Thoracic aorta (tissue), 2 donors: ENCODE data around the gene EVI5L. TPM values are rescaled to one million over a fixed set of nuclear protein-coding genes. Genes with fewer than 3 reads are reported as not detected.

ENCODE experiments used
- ATAC-seq: fragments of 150-250 bp; one replicate; pipeline ENCODE4 v1.8.0; 2017; ENCODE audit warnings: low read depth; ENCODE audit not compliant: insufficient number of reproducible peaks, low FRiP score
- DNase-seq: peaks from one replicate; pipeline ENCODE4 v3.0.0-alpha.2; 2020; ENCODE audit warnings: low spot score
- H3K27ac ChIP-seq, 2 donors: fragments of 200-600 bp; sonication (generic); 1 replicate in 1 of 2; 2 replicates in 1 of 2; pipeline ENCODE4 v1.5.1; 2016; ENCODE audit warnings: mild to moderate bottlenecking in 2 of 2, moderate library complexity in 2 of 2
- H3K27me3 ChIP-seq: fragments of 200-600 bp; sonication (generic); replicated peaks from 2 replicates; pipeline ENCODE4 v1.6.0; 2016; ENCODE audit warnings: mild to moderate bottlenecking; ENCODE audit not compliant: insufficient read depth
- H3K36me3 ChIP-seq: fragments of 200-600 bp; sonication (generic); one replicate; pipeline ENCODE4 v1.5.1; 2016
- H3K4me1 ChIP-seq, 2 donors: fragments of 200-600 bp; sonication (generic); 1 replicate in 1 of 2; 2 replicates in 1 of 2; pipeline versions ENCODE4 v1.5.1 to v1.6.0; 2016; ENCODE audit warnings: low read depth in 2 of 2, mild to moderate bottlenecking in 1 of 2; ENCODE audit not compliant: control insufficient read depth in 1 of 2
- H3K4me3 ChIP-seq: fragments of 200-600 bp; sonication (generic); 2 replicates; pipeline ENCODE4 v1.5.1; 2016; ENCODE audit warnings: mild to moderate bottlenecking
- H3K9me3 ChIP-seq: fragments of 200-600 bp; sonication (generic); 2 replicates; pipeline ENCODE4 v1.5.1; 2016
- total RNA-seq, 2 donors: library from RNA; depleted of rRNA; stranded (reverse); fragments of >200 nt; gene quantifications; one replicate each; pipeline versions ENCODE4 v1.1.0 to v1.2.3, GENCODE V29; 2016
- TF ChIP-seq, protein P1 (sequence below): fragments of 200-600 bp; sonication (generic); IDR thresholded peaks from one replicate; pipeline ENCODE4 v1.5.1; 2019; ENCODE audit warnings: antibody characterized with exemption

EVI5L gene
- total RNA-seq, 2 donors from 2014 or later: 12.1 to 16.8 TPM

DNA sequence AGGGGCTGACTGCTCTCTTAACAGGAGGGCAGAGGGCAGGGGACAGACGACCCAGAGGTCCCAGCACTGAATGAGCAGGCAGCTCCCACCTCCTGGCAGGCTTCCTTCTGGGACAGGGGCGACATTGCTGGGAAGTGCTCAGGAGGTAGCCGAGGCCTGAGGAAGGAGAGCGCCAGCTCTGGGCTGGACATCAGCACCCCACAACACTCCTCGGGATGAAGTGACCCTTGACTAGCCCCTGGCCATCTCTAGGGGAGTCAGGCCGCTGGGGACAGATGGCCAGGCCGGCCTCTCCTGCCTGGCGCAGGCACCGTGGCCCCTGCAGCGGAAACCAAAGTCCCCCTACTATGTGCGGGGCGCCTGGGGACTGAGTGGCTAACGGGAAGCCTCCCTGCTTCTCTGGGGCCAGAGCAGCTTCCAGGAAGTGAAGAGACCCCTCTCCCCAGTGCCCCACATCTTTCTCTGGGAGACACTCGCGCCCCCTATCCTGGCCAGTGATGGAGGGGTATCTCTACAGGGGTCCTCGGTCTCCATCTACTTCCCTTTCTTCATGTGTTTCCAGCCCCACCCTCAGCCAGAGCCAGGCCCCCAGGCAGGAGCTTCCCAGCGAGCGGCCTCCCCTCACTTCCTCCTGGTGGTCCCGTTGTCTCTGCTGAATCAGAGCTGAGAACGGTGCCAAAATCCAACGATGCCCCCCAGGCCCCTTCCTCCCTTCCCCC lies 34.1 kb downstream of the EVI5L start:
- ATAC-seq: no peak
- Histone ChIP-seq H3K27ac (no peak overlapping the region), H3K4me3 (no peak overlapping the region), H3K9me3 (no peaks in the 10 kb centered on the region), H3K36me3 (peaks cover 3% of the 10 kb centered on the region), H3K27me3 (no peaks in the 10 kb centered on the region), H3K4me1 (peaks cover 6 to 10% of the 10 kb centered on the region in 2 donors)
- TF ChIP-seq, protein P1, sequence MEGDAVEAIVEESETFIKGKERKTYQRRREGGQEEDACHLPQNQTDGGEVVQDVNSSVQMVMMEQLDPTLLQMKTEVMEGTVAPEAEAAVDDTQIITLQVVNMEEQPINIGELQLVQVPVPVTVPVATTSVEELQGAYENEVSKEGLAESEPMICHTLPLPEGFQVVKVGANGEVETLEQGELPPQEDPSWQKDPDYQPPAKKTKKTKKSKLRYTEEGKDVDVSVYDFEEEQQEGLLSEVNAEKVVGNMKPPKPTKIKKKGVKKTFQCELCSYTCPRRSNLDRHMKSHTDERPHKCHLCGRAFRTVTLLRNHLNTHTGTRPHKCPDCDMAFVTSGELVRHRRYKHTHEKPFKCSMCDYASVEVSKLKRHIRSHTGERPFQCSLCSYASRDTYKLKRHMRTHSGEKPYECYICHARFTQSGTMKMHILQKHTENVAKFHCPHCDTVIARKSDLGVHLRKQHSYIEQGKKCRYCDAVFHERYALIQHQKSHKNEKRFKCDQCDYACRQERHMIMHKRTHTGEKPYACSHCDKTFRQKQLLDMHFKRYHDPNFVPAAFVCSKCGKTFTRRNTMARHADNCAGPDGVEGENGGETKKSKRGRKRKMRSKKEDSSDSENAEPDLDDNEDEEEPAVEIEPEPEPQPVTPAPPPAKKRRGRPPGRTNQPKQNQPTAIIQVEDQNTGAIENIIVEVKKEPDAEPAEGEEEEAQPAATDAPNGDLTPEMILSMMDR: no peak
- DNase-seq: no peak

GRCh38 chr19:7864690-7865074 lies 34.7 kb downstream of the EVI5L start:
- ATAC-seq (no peak), DNase-seq (no peak)
- TF ChIP-seq, protein P1: no peak
- peaks cover 12 to 15% of the 10 kb centered on the region in 2 donors for H3K4me1 ChIP-seq
- H3K27me3 ChIP-seq: no peaks in the 10 kb centered on the region
- H3K4me3 ChIP-seq: no peak overlapping the region
- H3K9me3 ChIP-seq: no peaks in the 10 kb centered on the region
- H3K36me3 ChIP-seq: peaks cover 2% of the 10 kb centered on the region
- no peak overlapping the region for H3K27ac ChIP-seq

- TF ChIP-seq, protein P1: no peak
- ATAC-seq: no peak
- peaks cover 13 to 19% of the 10 kb centered on the region in 2 donors for H3K4me1 ChIP-seq
- DNase-seq: no peak
- no peak overlapping the region for H3K4me3 ChIP-seq
- H3K36me3 ChIP-seq: no peaks in the 10 kb centered on the region
- no peak overlapping the region for H3K27ac ChIP-seq
- H3K27me3 ChIP-seq: no peaks in the 10 kb centered on the region
- no peaks in the 10 kb centered on the region for H3K9me3 ChIP-seq
Observed at GRCh38 chr19:7865262-7865911, 35.4 kb downstream of the EVI5L start.

GRCh38 chr19:7866399-7867091 lies 36.5 kb downstream of the EVI5L start:
- TF ChIP-seq, protein P1: no peak
- ATAC-seq (no peak), DNase-seq (no peak)
- Histone ChIP-seq H3K4me3 (no peak overlapping the region), H3K4me1 (peaks cover 18 to 20% of the 10 kb centered on the region in 2 donors), H3K9me3 (no peaks in the 10 kb centered on the region), H3K27ac (no peak overlapping the region), H3K27me3 (no peaks in the 10 kb centered on the region), H3K36me3 (no peaks in the 10 kb centered on the region)
